Choroid plexus epithelial cell (primary cell): ENCODE measurements around the gene HMGCL.

Source experiments
- DNase-seq: peaks from one replicate; pipeline ENCODE4 v3.0.0-alpha.2; 2010; ENCODE audit warnings: low read depth
- H3K4me3 ChIP-seq: 2 replicates; pipeline ENCODE4 v1.5.1; 2011; ENCODE audit warnings: low read depth, mild to moderate bottlenecking, control low read depth, low read length, moderate library complexity
- CTCF ChIP-seq: conservative IDR thresholded peaks from 2 replicates; pipeline ENCODE4 v1.5.1; 2011; ENCODE audit warnings: low read depth, mild to moderate bottlenecking, control low read depth, inconsistent platforms, low read length, moderate library complexity

The HMGCL gene

GRCh38 chr1:23779826-23780371 lies 45.3 kb downstream of the HMGCL start:
- no peak for TF ChIP-seq CTCF
- peak; percentile 66 for DNase-seq
- no peak overlapping the region for H3K4me3 ChIP-seq

GRCh38 chr1:23777979-23778814 lies 47.0 kb downstream of the HMGCL start, which contains the start of gene PITHD1:
Gene PITHD1, plus strand, starts transcription at chr1:23778418. Its CDS starts 98 bp downstream, at chr1:23778516.
- peak; percentile 85 for DNase-seq
- TF ChIP-seq CTCF = no peak
- peak within 1 kb of the TSS; percentile 80 for H3K4me3 ChIP-seq

GRCh38 chr1:23776217-23776616 lies 49.0 kb downstream of the HMGCL start:
- TF ChIP-seq CTCF = no peak
- no peak for DNase-seq
- H3K4me3 ChIP-seq = no peak overlapping the region

- no peak overlapping the region for H3K4me3 ChIP-seq
- no peak for DNase-seq
- no peak for TF ChIP-seq CTCF
These were observed 50.9 kb downstream of the HMGCL start for GRCh38 chr1:23774174-23774880.

- no peak for TF ChIP-seq CTCF
- no peak for DNase-seq
- no peak overlapping the region for H3K4me3 ChIP-seq
These were observed 52.4 kb downstream of the HMGCL start for GRCh38 chr1:23772854-23773242.

- peak; percentile 97 for TF ChIP-seq CTCF
- DNase-seq = peak; percentile 92
- H3K4me3 ChIP-seq = no peak overlapping the region
These were observed 53.0 kb downstream of the HMGCL start for GRCh38 chr1:23772049-23772853.
